C1 segment of cervical spinal cord (tissue), 14 donors: Measurements from ENCODE around the gene CAMSAP3.
"Not testable (repeated sequence)": the region's sequence is repeated elsewhere in the genome, so short reads cannot be mapped to it uniquely, and the experiment has no call there.

ENCODE experiments used
- DNase-seq, 14 donors: peaks; one replicate each; lab custom pipeline; 2025; lab: John Stamatoyannopoulos, UW

Gene CAMSAP3

GRCh38 chr19:7570761-7571160 is 24.9 kb upstream of the CAMSAP3 start:
- DNase-seq: no peak

GRCh38 chr19:7575434-7576040 is 20.1 kb upstream of the CAMSAP3 start:
- no peak for DNase-seq

- not testable (repeated sequence) for DNase-seq
Observed at GRCh38 chr19:7577422-7577821, 18.2 kb upstream of the CAMSAP3 start.

GRCh38 chr19:7578127-7578526 is 17.5 kb upstream of the CAMSAP3 start:
- DNase-seq: no peak

- no peak for DNase-seq
Observed at GRCh38 chr19:7579182-7579581, 16.5 kb upstream of the CAMSAP3 start.

- DNase-seq: no peak
Observed at GRCh38 chr19:7582446-7582845, 13.2 kb upstream of the CAMSAP3 start.

- no peak for DNase-seq
Observed at GRCh38 chr19:7589822-7590221, 5.8 kb upstream of the CAMSAP3 start.

GRCh38 chr19:7590256-7590655 is 5.4 kb upstream of the CAMSAP3 start:
- no peak for DNase-seq

- DNase-seq: no peak
Observed at GRCh38 chr19:7596211-7596937, 711 bp downstream of the CAMSAP3 start.

- DNase-seq: no peak
Observed at GRCh38 chr19:7597689-7598088, 2.0 kb downstream of the CAMSAP3 start.

GRCh38 chr19:7598180-7598579 is 2.5 kb downstream of the CAMSAP3 start:
- no peak for DNase-seq

- no peak for DNase-seq
Observed at GRCh38 chr19:7600721-7601120, 5.1 kb downstream of the CAMSAP3 start.

- no peak for DNase-seq
Observed at GRCh38 chr19:7602240-7602934, 6.7 kb downstream of the CAMSAP3 start.

- no peak for DNase-seq
Observed at GRCh38 chr19:7602935-7603497, 7.4 kb downstream of the CAMSAP3 start.

GRCh38 chr19:7603919-7604318 is 8.3 kb downstream of the CAMSAP3 start:
- no peak for DNase-seq

GRCh38 chr19:7605490-7606222 is 10.0 kb downstream of the CAMSAP3 start:
- no peak for DNase-seq

GRCh38 chr19:7606289-7606688 is 10.6 kb downstream of the CAMSAP3 start:
- DNase-seq: no peak

- DNase-seq: no peak
Observed at GRCh38 chr19:7607212-7607873, 11.7 kb downstream of the CAMSAP3 start.

GRCh38 chr19:7607874-7608560 is 12.4 kb downstream of the CAMSAP3 start:
- no peak for DNase-seq

- no peak for DNase-seq
Observed at GRCh38 chr19:7610491-7611240, 15.0 kb downstream of the CAMSAP3 start.
